Osteoblast (primary cell): ENCODE measurements around the gene SSPN. TPM values are rescaled to one million over a fixed set of nuclear protein-coding genes. Genes with fewer than 3 reads are reported as not detected.

Experiments
- DNase-seq: peaks from one replicate; pipeline ENCODE4 v3.0.0; 2011; ENCODE audit warnings: low spot score, mixed read lengths; ENCODE audit not compliant: insufficient read length; ENCODE audit errors: missing footprints
- H2AFZ ChIP-seq: 2 replicates; pipeline ENCODE4 v1.6.0; 2011; ENCODE audit warnings: mild to moderate bottlenecking, low read length
- H3K27ac ChIP-seq: 2 replicates; pipeline ENCODE4 v1.5.1; 2011; ENCODE audit warnings: mild to moderate bottlenecking, low read depth, low read length, moderate library complexity
- H3K27me3 ChIP-seq: 2 replicates; pipeline ENCODE4 v1.6.0; 2012; ENCODE audit warnings: mild to moderate bottlenecking, control low read depth, inconsistent platforms, low read length, moderate library complexity; ENCODE audit not compliant: insufficient read depth
- H3K36me3 ChIP-seq: 2 replicates; pipeline ENCODE4 v1.5.1; 2011; ENCODE audit warnings: mild to moderate bottlenecking, low read length, control low read depth, moderate library complexity; ENCODE audit not compliant: insufficient read depth
- H3K4me1 ChIP-seq: 2 replicates; pipeline ENCODE4 v1.5.1; 2011; ENCODE audit warnings: mild to moderate bottlenecking, low read length, control low read depth, moderate library complexity; ENCODE audit not compliant: insufficient read depth
- H3K4me2 ChIP-seq: 2 replicates; pipeline ENCODE4 v1.6.0; 2011; ENCODE audit warnings: mild to moderate bottlenecking, low read length; ENCODE audit not compliant: insufficient read depth
- H3K4me3 ChIP-seq: fragments of 200-600 bp; sonication (generic); 3 replicates; pipeline ENCODE4 v1.5.1; 2012; ENCODE audit warnings: mild to moderate bottlenecking, low read length, inconsistent platforms; ENCODE audit not compliant: insufficient read depth
- H3K79me2 ChIP-seq: 2 replicates; pipeline ENCODE4 v1.6.0; 2012; ENCODE audit warnings: mild to moderate bottlenecking, low read length, control low read depth, inconsistent platforms; ENCODE audit not compliant: insufficient read depth
- H3K9me3 ChIP-seq: 2 replicates; pipeline ENCODE4 v1.5.1; 2011; ENCODE audit warnings: low read depth, low read length, control low read depth
- H4K20me1 ChIP-seq: 2 replicates; pipeline ENCODE4 v1.6.0; 2012; ENCODE audit warnings: mild to moderate bottlenecking, low read length, control low read depth; ENCODE audit not compliant: insufficient read depth
- CTCF ChIP-seq: IDR thresholded peaks from 2 replicates; pipeline ENCODE4 v1.5.1; 2011; ENCODE audit warnings: mild to moderate bottlenecking, low read depth, low read length, moderate library complexity; ENCODE audit errors: extremely low read depth
- total RNA-seq: library from RNA; depleted of rRNA; stranded (reverse); fragments of >200 nt; gene quantifications from 2 replicates; pipeline ENCODE4 v1.2.3, GENCODE V29; 2012

SSPN gene
- total RNA-seq, 1 donor = 9.8 TPM

DNA sequence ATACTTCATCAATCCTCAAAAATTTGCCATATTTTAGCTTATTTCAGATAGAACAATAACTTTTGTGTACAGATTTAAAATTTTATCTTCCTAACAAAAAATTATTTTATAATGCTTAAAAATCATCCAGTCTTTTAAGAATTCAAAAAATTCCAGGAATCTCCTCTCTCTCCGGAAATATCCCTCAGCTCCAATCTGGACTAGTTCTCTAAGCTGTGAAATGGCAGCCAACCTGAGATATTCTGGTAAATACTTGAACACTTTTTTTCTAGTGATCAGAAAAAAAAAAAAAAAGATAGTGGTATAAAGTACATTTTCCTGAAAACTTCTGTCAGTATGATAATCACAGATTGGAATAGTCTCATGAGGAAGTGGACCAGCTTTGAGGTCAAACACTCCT lies 57.6 kb downstream of the SSPN start:
- DNase-seq = no peak
- H3K4me1 ChIP-seq = peaks cover 9% of the 10 kb centered on the region
- H3K4me2 ChIP-seq = no peak overlapping the region
- no peaks in the 10 kb centered on the region for H3K79me2 ChIP-seq
- H3K27me3 ChIP-seq = no peaks in the 10 kb centered on the region
- no peaks in the 10 kb centered on the region for H4K20me1 ChIP-seq
- no peaks in the 10 kb centered on the region for H3K36me3 ChIP-seq
- H3K27ac ChIP-seq = no peak overlapping the region
- no peak overlapping the region for H2AFZ ChIP-seq
- H3K9me3 ChIP-seq = peaks cover 5% of the 10 kb centered on the region
- TF ChIP-seq CTCF = no peak
- H3K4me3 ChIP-seq = no peak overlapping the region

DNA sequence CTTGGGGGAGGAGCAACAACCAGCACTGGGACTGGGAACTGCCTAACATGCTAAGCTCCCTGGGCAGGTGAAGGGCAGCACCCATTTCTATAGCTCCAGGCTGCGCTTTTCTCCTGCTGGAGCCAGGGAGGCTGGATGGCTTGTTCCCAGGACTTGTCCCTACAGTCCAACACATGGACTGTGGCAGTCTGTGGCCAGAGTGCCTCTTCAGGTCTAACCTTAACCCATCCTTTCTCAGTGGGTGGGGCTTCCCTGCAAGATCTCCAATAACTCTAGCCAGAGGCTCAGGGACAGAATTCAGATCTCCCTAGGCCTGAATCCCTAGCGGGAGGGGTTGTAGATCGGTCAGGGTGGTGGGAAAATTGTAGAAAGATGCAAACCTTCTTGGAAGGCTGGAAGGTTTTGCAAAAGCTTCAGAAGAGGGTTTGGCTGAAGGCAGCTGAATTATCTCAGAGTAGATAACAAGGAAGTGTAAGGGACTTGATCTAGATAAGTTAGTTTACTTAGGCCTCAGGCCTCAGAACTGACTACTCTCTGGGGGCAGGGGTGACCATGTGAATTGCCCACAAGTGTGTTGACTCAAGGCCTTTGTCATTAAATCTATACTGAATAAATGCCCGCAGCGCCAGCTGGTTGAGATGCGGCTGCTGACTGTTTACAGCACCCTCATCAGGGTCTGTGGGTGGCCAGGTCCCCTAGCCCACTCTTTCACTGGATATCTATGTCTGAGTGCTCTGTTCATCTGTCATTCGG lies 60.7 kb downstream of the SSPN start:
- no peak for DNase-seq
- Histone ChIP-seq H4K20me1 (no peaks in the 10 kb centered on the region), H3K27ac (no peak overlapping the region), H3K79me2 (no peaks in the 10 kb centered on the region), H3K4me2 (no peak overlapping the region), H3K36me3 (no peaks in the 10 kb centered on the region), H3K4me1 (peaks cover 9% of the 10 kb centered on the region), H2AFZ (no peak overlapping the region), H3K9me3 (peaks cover 2% of the 10 kb centered on the region), H3K4me3 (no peak overlapping the region), H3K27me3 (no peaks in the 10 kb centered on the region)
- TF ChIP-seq CTCF = no peak

- no peaks in the 10 kb centered on the region for H4K20me1 ChIP-seq
- H3K36me3 ChIP-seq = no peaks in the 10 kb centered on the region
- no peak overlapping the region for H2AFZ ChIP-seq
- no peak overlapping the region for H3K4me3 ChIP-seq
- no peaks in the 10 kb centered on the region for H3K27me3 ChIP-seq
- H3K9me3 ChIP-seq = no peaks in the 10 kb centered on the region
- no peaks in the 10 kb centered on the region for H3K4me1 ChIP-seq
- DNase-seq = no peak
- TF ChIP-seq CTCF = no peak
- H3K79me2 ChIP-seq = no peaks in the 10 kb centered on the region
- no peak overlapping the region for H3K4me2 ChIP-seq
- H3K27ac ChIP-seq = no peak overlapping the region
Observed at GRCh38 chr12:26264215-26264838, 69.0 kb downstream of the SSPN start.

DNA sequence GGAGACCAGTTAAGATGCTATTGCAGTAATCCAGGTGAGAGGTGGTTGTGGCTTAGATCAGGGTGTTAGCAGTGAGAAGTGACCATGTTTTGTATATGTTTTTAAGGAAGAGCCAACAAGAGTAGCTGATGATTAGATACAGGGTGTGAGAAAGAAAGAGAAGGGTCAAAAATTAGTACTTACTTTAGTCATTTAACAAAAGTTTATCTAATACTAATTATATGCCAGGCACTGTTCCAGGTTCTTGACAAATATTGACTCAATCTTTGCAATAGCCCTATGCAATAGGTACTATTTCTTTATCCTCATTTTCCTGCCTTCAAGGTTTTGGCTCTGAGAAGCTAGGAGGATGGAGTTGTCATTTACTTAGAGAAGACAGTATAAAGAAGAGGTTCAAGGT lies 70.2 kb downstream of the SSPN start:
- Histone ChIP-seq H3K4me2 (no peak overlapping the region), H3K79me2 (no peaks in the 10 kb centered on the region), H3K9me3 (no peaks in the 10 kb centered on the region), H4K20me1 (no peaks in the 10 kb centered on the region), H3K4me1 (no peaks in the 10 kb centered on the region), H3K27me3 (no peaks in the 10 kb centered on the region), H3K27ac (no peak overlapping the region), H3K36me3 (no peaks in the 10 kb centered on the region), H3K4me3 (no peak overlapping the region), H2AFZ (no peak overlapping the region)
- TF ChIP-seq CTCF = no peak
- DNase-seq = no peak
